Measurements from ENCODE around the gene HHATL.

The HHATL gene

DNA sequence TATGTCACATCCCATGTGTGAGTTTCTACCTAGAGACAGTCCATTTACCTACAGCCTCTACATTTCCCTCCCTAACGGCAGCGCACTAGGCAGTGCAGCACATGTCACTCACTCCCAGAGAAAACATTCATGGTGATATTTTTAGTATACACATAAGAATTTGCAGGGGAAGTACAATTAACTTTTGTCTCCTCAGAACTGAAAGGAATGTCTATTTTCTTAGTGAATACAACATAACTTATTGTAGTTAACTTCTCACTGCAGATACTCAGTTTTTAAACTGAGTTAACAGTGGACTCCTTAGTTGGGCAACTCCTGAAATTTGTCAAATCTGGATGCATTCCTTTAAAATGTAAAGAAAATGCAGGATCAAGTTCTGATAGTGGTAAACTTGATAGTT lies 53.6 kb downstream of the HHATL start:
- no peak for DNase-seq

DNA sequence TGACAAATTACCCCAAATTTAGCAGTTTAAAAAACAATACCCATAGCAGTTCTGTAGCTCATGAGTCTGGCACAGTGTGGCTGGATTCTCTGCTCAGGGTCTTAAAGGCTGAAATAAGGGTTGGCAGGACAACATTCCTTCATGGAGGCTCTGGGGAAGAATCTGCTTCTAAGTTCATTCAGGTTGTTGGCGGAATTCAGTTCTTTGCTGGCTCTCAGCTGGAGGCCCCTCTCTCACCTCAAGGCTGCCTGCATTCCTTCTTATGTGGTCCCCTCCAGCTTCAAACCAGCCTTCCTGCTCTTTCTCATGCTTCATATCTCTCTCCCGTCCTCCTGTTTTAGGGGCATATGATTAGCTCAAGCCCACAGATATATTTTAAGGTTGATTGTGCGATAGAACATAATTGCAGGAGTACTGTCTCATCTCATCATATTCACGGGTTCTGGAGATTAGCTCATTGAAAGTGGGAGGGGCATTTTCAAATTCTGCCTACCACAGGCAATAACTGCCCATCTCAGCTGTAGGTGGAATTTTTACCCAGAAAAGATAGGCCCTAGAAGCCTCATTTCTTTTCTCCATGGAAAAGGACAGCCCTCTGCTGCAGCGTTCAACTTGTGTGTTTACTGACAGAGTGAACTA lies 54.7 kb downstream of the HHATL start:
- DNase-seq, result no peak

Data from DMS79 (cell line).